H1 (cell line): ENCODE measurements around the gene KRTAP11-1. TPM values are rescaled to one million over a fixed set of nuclear protein-coding genes. Genes with fewer than 3 reads are reported as not detected.

Experiments
- CTCF ChIA-PET: fragments of 300-600 bp; sonication (Branson Sonifier 250); formaldehyde crosslinking; loops from one replicate; lab custom pipeline; 2021; ENCODE audit not compliant: partially characterized antibody; lab: Charles Lee
- POLR2A ChIA-PET: fragments of 300-600 bp; sonication (Branson Sonifier 250); formaldehyde crosslinking; loops from one replicate; lab custom pipeline; 2021; ENCODE audit warnings: inconsistent platforms; ENCODE audit not compliant: partially characterized antibody; lab: Charles Lee
- DNase-seq, 2 experiments: peaks; one replicate each; pipeline versions ENCODE4 v3.0.0 to v3.0.0-alpha.2; 2010 to 2022; ENCODE audit warnings: low spot score in 2 of 2, low read depth in 1 of 2, mixed read lengths in 1 of 2
- FAIRE-seq: peaks from 2 replicates; lab custom pipeline; 2011; peaks lifted over from hg19 to GRCh38; lab: Jason Lieb, UNC
- H2AFZ ChIP-seq: 2 replicates; pipeline ENCODE4 v1.8.1; 2012; ENCODE audit warnings: low read length, inconsistent platforms
- H2AK5ac ChIP-seq: 2 replicates; pipeline ENCODE4 v1.6.1; 2013; ENCODE audit warnings: low read depth, low read length
- H2BK120ac ChIP-seq: replicated peaks from 2 replicates; pipeline ENCODE3; 2013; ENCODE audit warnings: low read depth, low read length, inconsistent platforms
- H2BK12ac ChIP-seq: 2 replicates; pipeline ENCODE4 v1.6.1; 2013; ENCODE audit warnings: low read depth, low read length
- H2BK15ac ChIP-seq: 2 replicates; pipeline ENCODE4 v1.6.1; 2013; ENCODE audit warnings: low read length
- H2BK20ac ChIP-seq: 2 replicates; pipeline ENCODE4 v1.6.1; 2013; ENCODE audit warnings: low read length
- H2BK5ac ChIP-seq: 2 replicates; pipeline ENCODE4 v1.6.1; 2013; ENCODE audit warnings: low read depth, low read length
- H3K14ac ChIP-seq: 2 replicates; pipeline ENCODE4 v1.6.1; 2013; ENCODE audit warnings: inconsistent platforms; ENCODE audit not compliant: insufficient read length
- H3K18ac ChIP-seq: 2 replicates; pipeline ENCODE4 v1.6.1; 2013; ENCODE audit warnings: low read length; ENCODE audit errors: extremely low read depth
- H3K23ac ChIP-seq: 2 replicates; pipeline ENCODE4 v1.6.1; 2013; ENCODE audit warnings: inconsistent platforms; ENCODE audit not compliant: insufficient read length
- H3K23me2 ChIP-seq: 2 replicates; pipeline ENCODE4 v1.6.1; 2013; ENCODE audit warnings: low read depth, low read length
- H3K27ac ChIP-seq: 2 replicates; pipeline ENCODE4 v1.6.1; 2011; ENCODE audit warnings: low read depth, low read length, inconsistent platforms
- H3K27me3 ChIP-seq, 4 experiments: replicated peaks in 1 of 4; 1 replicate in 1 of 4; 2 replicates in 3 of 4; pipeline versions ENCODE4 v1.6.1 to v1.8.1; 2011 to 2013; ENCODE audit warnings: low read length in 3 of 4, mild to moderate bottlenecking in 3 of 4, inconsistent platforms in 2 of 4, mixed read lengths in 2 of 4, moderate library complexity in 1 of 4; ENCODE audit not compliant: control insufficient read depth in 3 of 4, insufficient read depth in 3 of 4; ENCODE audit errors: extremely low read depth in 1 of 4
- H3K36me3 ChIP-seq, 4 experiments: 2 replicates each; pipeline versions ENCODE4 v1.6.1 to v1.8.1; 2011 to 2013; ENCODE audit warnings: mild to moderate bottlenecking in 4 of 4, low read length in 3 of 4, moderate library complexity in 2 of 4, control low read depth in 1 of 4, inconsistent platforms in 1 of 4; ENCODE audit not compliant: insufficient read depth in 4 of 4, control insufficient read depth in 2 of 4
- H3K4ac ChIP-seq: replicated peaks from 2 replicates; pipeline ENCODE3; 2013; ENCODE audit warnings: low read length, low read depth, mixed read lengths, inconsistent platforms; ENCODE audit not compliant: insufficient read length
- H3K4me1 ChIP-seq, 4 experiments: replicated peaks in 1 of 4; 1 replicate in 1 of 4; 2 replicates in 3 of 4; pipeline versions ENCODE4 v1.6.1 to v1.8.1; 2011 to 2013; ENCODE audit warnings: low read length in 3 of 4, inconsistent platforms in 2 of 4, mixed read lengths in 1 of 4; ENCODE audit not compliant: insufficient read depth in 4 of 4, control insufficient read depth in 3 of 4
- H3K4me2 ChIP-seq, 2 experiments: 2 replicates each; pipeline versions ENCODE4 v1.6.1 to v1.8.1; 2011 to 2013; ENCODE audit warnings: low read depth in 2 of 2, low read length in 2 of 2, control low read depth in 1 of 2, inconsistent platforms in 1 of 2, mild to moderate bottlenecking in 1 of 2; ENCODE audit not compliant: insufficient read depth in 1 of 2
- H3K4me3 ChIP-seq, 4 experiments: fragments of 200-600, 300-600 bp in 1 of 4; sonication (generic), shearing (Covaris generic), sonication (Bioruptor Twin) in 1 of 4; 2 replicates each; pipeline versions ENCODE4 v1.5.1 to v1.8.1; 2011 to 2016; ENCODE audit warnings: low read length in 4 of 4, low read depth in 3 of 4, control low read depth in 2 of 4, inconsistent platforms in 2 of 4, mild to moderate bottlenecking in 2 of 4, mixed read lengths in 1 of 4, moderate library complexity in 1 of 4; ENCODE audit not compliant: insufficient read depth in 2 of 4; ENCODE audit errors: extremely low read depth in 1 of 4
- H3K56ac ChIP-seq: replicated peaks from 2 replicates; pipeline ENCODE3; 2013; ENCODE audit warnings: low read depth, mild to moderate bottlenecking, mixed read lengths, low read length, inconsistent platforms; ENCODE audit not compliant: insufficient read length
- H3K79me1 ChIP-seq: 2 replicates; pipeline ENCODE4 v1.6.1; 2013; ENCODE audit warnings: low read depth, low read length, control low read depth
- H3K79me2 ChIP-seq, 2 experiments: 2 replicates each; pipeline versions ENCODE4 v1.6.1 to v1.8.1; 2012 to 2013; ENCODE audit warnings: low read length in 2 of 2, mild to moderate bottlenecking in 2 of 2, inconsistent platforms in 1 of 2; ENCODE audit not compliant: insufficient read depth in 2 of 2, control insufficient read depth in 1 of 2
- H3K9ac ChIP-seq, 4 experiments: replicated peaks in 1 of 4; 1 replicate in 1 of 4; 2 replicates in 3 of 4; pipeline versions ENCODE4 v1.6.1 to v1.8.1; 2011 to 2013; ENCODE audit warnings: low read depth in 3 of 4, low read length in 3 of 4, control low read depth in 2 of 4, mild to moderate bottlenecking in 2 of 4, moderate library complexity in 2 of 4, inconsistent platforms in 1 of 4; ENCODE audit errors: extremely low read depth in 1 of 4
- H3K9me3 ChIP-seq, 2 experiments: 2 replicates each; pipeline versions ENCODE4 v1.6.1 to v1.8.1; 2012 to 2013; ENCODE audit warnings: mild to moderate bottlenecking in 2 of 2, moderate library complexity in 2 of 2, control low read depth in 1 of 2, inconsistent platforms in 1 of 2, low read depth in 1 of 2, low read length in 1 of 2, mixed read lengths in 1 of 2; ENCODE audit not compliant: insufficient read depth in 2 of 2
- H4K20me1 ChIP-seq, 2 experiments: replicated peaks in 1 of 2; 2 replicates each; pipeline versions ENCODE3 to v1.8.1; 2011 to 2013; ENCODE audit warnings: inconsistent platforms in 2 of 2, low read length in 2 of 2, mild to moderate bottlenecking in 1 of 2; ENCODE audit not compliant: insufficient read depth in 2 of 2, control insufficient read depth in 1 of 2
- H4K5ac ChIP-seq: 2 replicates; pipeline ENCODE4 v1.6.1; 2013; ENCODE audit warnings: low read length, low read depth, mixed read lengths, inconsistent platforms; ENCODE audit not compliant: insufficient read length
- H4K8ac ChIP-seq: 2 replicates; pipeline ENCODE4 v1.8.0; 2013; ENCODE audit warnings: mild to moderate bottlenecking, moderate library complexity, low read length, inconsistent platforms; ENCODE audit not compliant: insufficient read depth; ENCODE audit errors: extremely low read depth
- H4K91ac ChIP-seq: replicated peaks from 2 replicates; pipeline ENCODE3; 2013; ENCODE audit warnings: low read length, mixed read lengths, inconsistent platforms; ENCODE audit not compliant: insufficient read length
- CBX5 ChIP-seq: fragments of 300-800, 300-1000 bp; sonication (generic); IDR thresholded peaks from 2 replicates; pipeline ENCODE4 v1.7.1; 2016; ENCODE audit warnings: antibody characterized with exemption, low read length, low read depth
- CHD1 ChIP-seq: IDR thresholded peaks from 2 replicates; pipeline ENCODE4 v1.6.1; 2012; ENCODE audit warnings: low read depth, low read length, improper control_type of control experiment
- GTF2F1 ChIP-seq: IDR thresholded peaks from 2 replicates; pipeline ENCODE4 v1.6.1; 2012; ENCODE audit warnings: low read depth, low read length, improper control_type of control experiment, borderline replicate concordance
- KDM4A ChIP-seq: IDR thresholded peaks from one replicate; pipeline ENCODE4 v1.7.1; 2012; ENCODE audit warnings: low read depth, mild to moderate bottlenecking, moderate library complexity, low read length, inconsistent platforms; ENCODE audit not compliant: severe bottlenecking
- NANOG ChIP-seq: IDR thresholded peaks from 2 replicates; pipeline ENCODE4 v1.6.1; 2011; ENCODE audit warnings: low read length, low read depth, mild to moderate bottlenecking, inconsistent platforms; ENCODE audit not compliant: insufficient read depth, poor library complexity, severe bottlenecking
- NRF1 ChIP-seq: IDR thresholded peaks from 2 replicates; pipeline ENCODE4 v1.6.1; 2011; ENCODE audit warnings: mild to moderate bottlenecking, low read depth, low read length, improper control_type of control experiment
- POU5F1 ChIP-seq: IDR thresholded peaks from 2 replicates; pipeline ENCODE4 v1.6.1; 2011; ENCODE audit warnings: low read depth, mild to moderate bottlenecking, low read length, moderate library complexity
- RNF2 ChIP-seq: fragments of 200-900, 300-1000 bp; sonication (generic); IDR thresholded peaks from 2 replicates; pipeline ENCODE4 v1.7.1; 2016; ENCODE audit warnings: borderline replicate concordance, low read depth, mild to moderate bottlenecking, antibody characterized with exemption, low read length; ENCODE audit not compliant: poor library complexity, severe bottlenecking; ENCODE audit errors: missing control alignments
- SIX5 ChIP-seq: IDR thresholded peaks from 2 replicates; pipeline ENCODE4 v1.6.1; 2011; ENCODE audit warnings: mild to moderate bottlenecking, low read depth, low read length
- SP4 ChIP-seq: IDR thresholded peaks from 2 replicates; pipeline ENCODE4 v1.6.1; 2012; ENCODE audit warnings: low read length, inconsistent platforms
- SRF ChIP-seq: IDR thresholded peaks from 2 replicates; pipeline ENCODE4 v1.6.1; 2011; ENCODE audit warnings: mild to moderate bottlenecking, low read depth, low read length, moderate library complexity
- TBP ChIP-seq: IDR thresholded peaks from 2 replicates; pipeline ENCODE4 v1.6.1; 2011; ENCODE audit warnings: low read depth, low read length, improper control_type of control experiment
- TCF12 ChIP-seq: IDR thresholded peaks from 2 replicates; pipeline ENCODE4 v1.6.1; 2011; ENCODE audit warnings: low read depth, mild to moderate bottlenecking, low read length
- WGBS, 2 experiments: shearing (Covaris generic) in 1 of 2; methylation state at CpG; one replicate each; pipeline versions ENCODE4 v1.1.6 to v1.1.7; 2013 to 2015; ENCODE audit warnings: low lambda C conversion rate in 2 of 2, mixed read lengths in 2 of 2, inconsistent platforms in 1 of 2, low coverage in 1 of 2, missing lambda C conversion rate in 1 of 2; ENCODE audit not compliant: insufficient replicate concordance in 2 of 2, insufficient coverage in 1 of 2, insufficient read length in 1 of 2; ENCODE audit errors: extremely low coverage in 1 of 2, missing lambda C conversion rate in 1 of 2; 5-methylcytosine and 5-hydroxymethylcytosine counted together
- polyA plus RNA-seq, 7 experiments: library from polyadenylated mRNA; depleted of rRNA in 3 of 7; stranded (reverse) in 5 of 7; unstranded in 2 of 7; fragments of >200 nt in 5 of 7; fragments of 200-250 nt in 2 of 7; gene quantifications; 1 replicate in 5 of 7; 2 replicates in 1 of 7; 4 replicates in 1 of 7; pipeline versions ENCODE4 v1.2.1 to v1.2.3, GENCODE V29; 2011 to 2013; ENCODE audit warnings: missing spikeins in 2 of 7, mixed read lengths in 2 of 7
- total RNA-seq: library from RNA; stranded (reverse); fragmentation: NEBNext Ultra II Directional; extraction: Animal tissue kit (Norgen Biotek cat#: 25700); gene quantifications from 2 replicates; pipeline ENCODE4 v1.2.1, GENCODE V29; 2021

The KRTAP11-1 gene
- total and polyA plus RNA-seq, 2 of the 8 experiments (the other 6 are each of a cell fraction or from before 2014, with no cell fraction given) = not detected

- WGBS, 2 experiments = 93% methylated on average over 1 of the region's 1 CpG; no CpG with 5 or more reads in 1 of the 2 experiments
- CTCF ChIA-PET = interaction anchor here (1.3 kb wide), 1 partner anchor 86 kb away, joined by 3 read pairs; no protein-coding TSS in a partner anchor
- no peak overlapping the region for H2BK5ac ChIP-seq
- no peak overlapping the region for H2BK15ac ChIP-seq
- DNase-seq (no peak), FAIRE-seq (no peak)
- no peak overlapping the region for H3K27ac ChIP-seq
- no peak overlapping the region for H4K91ac ChIP-seq
- H2AK5ac ChIP-seq = no peak overlapping the region
- no peak overlapping the region for H4K5ac ChIP-seq
- no peak overlapping the region for H3K4me3 ChIP-seq
- H3K14ac ChIP-seq = no peak overlapping the region
- no peaks in the 10 kb centered on the region for H3K79me1 ChIP-seq
- H3K23me2 ChIP-seq = no peaks in the 10 kb centered on the region
- no peak overlapping the region for H3K18ac ChIP-seq
- no peak overlapping the region for H2BK12ac ChIP-seq
- H3K56ac ChIP-seq = no peak overlapping the region
- no peaks in the 10 kb centered on the region for H3K4me1 ChIP-seq
- H2AFZ ChIP-seq = no peak overlapping the region
- no peak overlapping the region for H2BK20ac ChIP-seq
- no peaks in the 10 kb centered on the region for H3K36me3 ChIP-seq
- H4K20me1 ChIP-seq = no peaks in the 10 kb centered on the region
- H3K4me2 ChIP-seq = no peak overlapping the region
- no peak overlapping the region for H3K23ac ChIP-seq
- H4K8ac ChIP-seq = no peak overlapping the region
- POLR2A ChIA-PET = no interaction called here
- H3K27me3 ChIP-seq = no peaks in the 10 kb centered on the region
- no peak overlapping the region for H2BK120ac ChIP-seq
- no peaks in the 10 kb centered on the region for H3K79me2 ChIP-seq
- no peak overlapping the region for H3K9ac ChIP-seq
- no peak overlapping the region for H3K4ac ChIP-seq
- H3K9me3 ChIP-seq = no peaks in the 10 kb centered on the region
- no peak for TF ChIP-seq CBX5
- no peak for TF ChIP-seq NANOG
- no peak for TF ChIP-seq GTF2F1
- no peak for TF ChIP-seq POU5F1
- TF ChIP-seq KDM4A = no peak
- TF ChIP-seq CHD1 = no peak
- no peak for TF ChIP-seq RNF2
- TF ChIP-seq SIX5 = no peak
- TF ChIP-seq TCF12 = no peak
- TF ChIP-seq TBP = no peak
- TF ChIP-seq SRF = no peak
- TF ChIP-seq SP4 = no peak
- no peak for TF ChIP-seq NRF1
These were observed 36.2 kb upstream of the KRTAP11-1 start for GRCh38 chr21:30917557-30917956.
